Testis (tissue), 2 donors: Measurements from ENCODE around the gene PACSIN2.

Experiments used
- CTCF ChIP-seq, 3 experiments: fragments of 450-650 bp in 2 of 3; fragments of 200-600 bp in 1 of 3; sonication (generic) in 1 of 3; IDR thresholded peaks; one replicate each; pipeline ENCODE4 v1.5.1; 2016 to 2019; ENCODE audit warnings: antibody characterized with exemption in 3 of 3, mild to moderate bottlenecking in 2 of 3, moderate library complexity in 1 of 3
- POLR2A ChIP-seq: fragments of 450-650 bp; IDR thresholded peaks from one replicate; pipeline ENCODE4 v1.6.1; 2017; ENCODE audit warnings: antibody characterized with exemption, mild to moderate bottlenecking, moderate library complexity

GRCh38 chr22:42979606-42980005, 35.3 kb downstream of the PACSIN2 start:
- TF ChIP-seq POLR2A (no peak), CTCF (IDR thresholded peaks at IDR 0.05) (no peak)
